ENCODE results near the gene TXNDC17.
"Not testable (repeated sequence)": the region's sequence is repeated elsewhere in the genome, so short reads cannot be mapped to it uniquely, and the experiment has no call there.

TXNDC17 gene

DNA sequence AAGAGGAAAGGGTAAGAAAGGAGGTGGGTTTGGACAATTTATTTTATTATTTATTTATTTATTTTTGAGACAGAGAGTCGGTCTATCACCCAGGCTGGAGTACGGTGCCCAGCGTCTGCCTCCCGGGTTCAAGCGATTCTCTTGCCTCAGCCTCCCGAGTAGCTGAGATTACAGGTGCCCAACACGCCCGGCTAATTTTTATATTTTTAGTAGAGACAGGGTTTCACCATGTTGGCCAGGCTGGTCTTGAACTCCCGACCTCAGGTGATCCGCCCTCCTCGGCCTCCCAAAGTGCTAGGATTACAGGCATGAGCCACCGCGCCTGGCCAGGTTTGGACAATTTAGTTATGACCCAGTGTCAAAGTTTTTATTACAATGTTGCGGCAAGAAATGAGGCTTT is 22.3 kb downstream of the TXNDC17 start:
- not testable (repeated sequence) for DNase-seq

DNA sequence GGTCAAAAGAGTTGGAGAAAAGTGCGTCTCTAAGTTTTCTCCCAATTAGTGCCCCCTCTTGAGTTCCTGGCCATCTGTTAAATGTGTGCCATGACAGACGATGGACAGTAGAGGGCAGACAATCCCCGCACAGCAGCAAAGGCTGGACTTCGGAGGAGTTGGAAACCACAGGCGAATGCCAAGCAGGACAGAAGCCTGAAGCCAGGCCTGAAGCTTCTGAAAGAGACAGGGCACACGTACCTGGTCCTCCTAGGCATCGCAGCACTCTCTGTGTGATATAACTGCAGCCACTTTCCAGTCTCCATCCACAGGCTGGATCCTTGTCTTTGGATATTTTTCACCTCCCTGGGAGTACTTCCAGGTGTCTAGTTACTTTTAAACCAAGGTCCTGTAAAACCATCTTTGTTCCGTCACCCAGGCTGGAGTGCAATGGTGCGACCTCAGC is 25.2 kb downstream of the TXNDC17 start:
- peak; percentile 82 for DNase-seq

DNA sequence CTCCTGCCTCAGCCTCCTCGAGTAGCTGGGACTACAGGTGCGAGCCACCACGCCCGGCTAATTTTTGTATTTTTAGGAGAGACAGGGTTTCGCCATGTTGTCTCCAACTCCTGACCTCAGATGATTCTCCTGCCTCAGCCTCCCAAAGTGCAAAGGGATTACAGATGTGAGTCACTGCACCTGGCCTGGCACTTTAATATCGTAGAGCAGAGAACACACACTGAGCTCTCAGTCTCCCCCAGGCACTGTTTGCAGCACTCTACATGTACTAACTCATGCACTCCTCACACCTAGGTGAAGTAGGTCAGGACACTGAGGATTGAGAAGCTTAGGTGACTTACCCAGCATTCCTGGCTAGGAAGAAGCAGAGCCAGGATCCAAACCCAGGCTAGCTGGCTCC is 25.7 kb downstream of the TXNDC17 start:
- no peak for DNase-seq

DNA sequence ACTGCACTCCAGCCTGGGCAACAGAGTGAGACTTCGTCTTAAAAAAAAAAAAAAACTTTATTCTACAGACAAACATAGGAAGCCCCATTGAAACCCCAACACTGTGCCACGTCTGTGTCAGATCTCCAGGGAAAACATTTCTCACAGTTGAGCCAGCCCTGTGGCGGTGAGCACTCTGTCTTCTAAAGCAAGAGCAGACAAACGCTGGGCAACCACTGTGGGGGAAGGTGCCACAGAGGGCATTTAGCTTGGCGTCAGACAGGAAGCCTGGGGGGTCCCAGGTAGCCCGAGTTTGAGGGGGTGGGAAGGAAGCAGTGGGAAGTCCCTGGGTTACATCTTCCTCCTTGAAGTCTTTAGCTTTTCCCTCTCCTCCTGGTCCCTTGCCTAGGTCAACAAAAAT is 26.7 kb downstream of the TXNDC17 start:
- no peak for DNase-seq

DNA sequence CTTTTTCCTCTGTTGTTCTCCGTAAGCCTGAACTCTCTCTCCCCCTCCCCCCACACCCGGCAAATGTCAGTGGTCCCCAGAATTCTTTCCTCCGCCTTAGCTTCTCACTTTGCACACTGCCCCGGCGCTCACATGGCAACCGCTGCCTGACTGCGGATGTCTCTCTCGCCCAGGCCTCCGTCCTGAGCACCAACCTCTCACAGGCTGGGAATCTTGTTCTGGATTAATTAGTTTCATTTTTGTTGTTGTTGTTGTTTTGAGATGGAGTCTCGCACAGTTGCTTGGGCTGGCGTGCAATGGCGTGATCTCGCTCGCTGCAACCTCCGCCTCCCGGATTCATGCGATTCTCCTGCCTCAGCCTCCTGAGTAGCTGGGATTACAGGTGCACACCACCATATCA is 27.4 kb downstream of the TXNDC17 start:
- DNase-seq = no peak

DNA sequence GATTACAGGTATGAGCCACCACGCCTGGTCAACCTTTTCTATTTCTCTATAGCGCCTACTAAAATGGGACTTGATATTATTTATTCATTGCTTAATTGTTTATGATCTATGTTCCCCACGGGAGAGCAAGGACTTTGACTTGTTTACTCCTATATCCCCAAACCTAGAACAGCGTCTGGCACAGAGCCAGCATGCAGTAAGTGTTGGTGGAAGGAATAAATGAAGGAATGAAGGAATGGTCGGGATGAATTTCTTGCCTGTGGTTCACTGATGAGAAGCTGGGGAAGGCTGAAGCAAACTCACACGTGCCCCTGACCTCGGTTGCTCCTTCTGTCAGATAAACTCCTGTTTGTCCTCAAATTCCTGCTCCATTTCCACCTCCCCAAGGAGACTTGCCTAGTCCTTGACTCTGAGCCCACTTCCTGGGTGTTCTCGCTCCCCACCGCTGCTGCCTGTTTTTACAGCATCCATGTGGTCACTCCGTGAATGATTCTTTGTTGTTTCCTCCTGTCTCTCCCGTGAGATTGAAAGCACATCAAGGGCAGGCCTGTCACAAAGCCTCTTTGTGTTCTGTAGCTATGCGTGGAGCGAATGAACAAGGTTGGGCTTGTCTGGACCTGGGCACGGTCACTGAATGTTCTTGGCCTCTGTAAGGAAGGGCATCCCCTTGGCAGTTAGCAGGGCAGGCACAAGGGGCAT is 28.0 kb downstream of the TXNDC17 start:
- DNase-seq = no peak

DNA sequence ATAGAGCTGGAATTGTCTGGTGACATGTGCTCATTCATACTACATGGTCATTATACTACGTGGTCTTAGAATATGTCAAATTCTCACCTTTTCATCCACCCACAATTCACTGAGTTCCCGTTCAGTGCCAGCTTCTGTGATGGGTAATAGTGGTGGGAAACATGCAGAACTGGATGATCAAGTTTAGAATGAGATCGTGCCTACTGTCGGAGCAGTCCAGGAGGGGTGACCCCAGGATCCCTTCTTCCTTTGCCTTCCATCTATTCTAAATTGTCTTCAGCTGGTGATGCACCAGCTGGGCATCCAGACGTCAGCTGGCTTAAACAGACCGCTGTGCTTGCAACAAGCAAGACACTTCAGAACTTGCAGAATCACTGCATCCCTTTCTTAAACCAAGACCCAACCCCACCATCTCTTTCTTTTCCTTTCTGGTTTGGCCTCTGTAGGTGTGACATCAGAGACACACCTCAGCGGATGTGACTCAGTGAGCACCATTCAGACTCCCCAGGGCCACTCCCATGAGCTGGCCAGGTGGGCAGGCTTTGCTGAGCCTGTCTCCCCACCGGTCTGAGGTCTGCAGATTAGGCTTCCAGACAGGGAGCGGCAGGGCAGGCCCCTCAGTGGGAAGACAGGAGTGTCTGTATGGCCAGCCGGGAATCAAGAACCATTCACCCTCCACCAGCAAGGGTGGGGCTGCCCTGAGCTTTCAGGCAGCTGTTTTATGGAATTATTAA is 28.8 kb downstream of the TXNDC17 start:
- DNase-seq = no peak

DNA sequence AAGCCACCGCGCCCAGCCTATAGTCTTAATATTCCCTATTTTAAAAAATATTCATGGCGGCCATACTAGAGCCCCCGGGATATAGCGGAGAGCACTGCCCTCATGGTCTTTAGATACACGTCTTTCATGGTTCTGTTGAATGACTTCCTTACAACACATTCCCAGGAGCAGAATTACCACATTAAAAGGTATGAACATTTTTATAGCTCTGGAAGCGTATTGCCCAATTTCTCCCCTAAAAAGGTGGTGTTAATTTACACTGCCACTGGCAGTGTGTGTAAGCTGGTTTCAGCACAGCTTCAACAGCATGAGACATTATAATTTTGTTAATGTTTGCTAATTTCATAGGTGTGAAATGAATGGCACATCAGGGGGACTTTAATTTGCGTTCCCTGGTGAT is 29.7 kb downstream of the TXNDC17 start:
- DNase-seq = no peak

DNA sequence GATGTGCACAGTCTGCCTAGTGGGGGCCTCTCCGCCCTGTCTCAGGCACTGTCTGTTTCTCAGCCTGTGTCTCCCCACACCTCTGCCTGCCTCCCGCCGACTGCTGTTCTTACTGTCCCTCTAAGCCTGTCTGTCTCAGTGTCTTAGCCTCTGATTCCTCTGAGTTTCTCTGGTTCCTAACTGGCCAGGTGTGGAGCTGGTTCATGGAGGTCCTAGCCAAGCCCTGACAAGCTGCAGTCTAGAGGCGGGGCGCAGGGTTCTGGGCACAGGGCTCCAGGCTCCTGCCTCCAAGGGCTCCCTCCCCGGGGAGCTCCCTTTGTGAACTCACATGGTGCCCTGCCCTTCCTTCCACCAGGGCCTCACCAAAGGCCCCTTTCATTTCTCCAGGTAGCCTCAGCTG is 30.1 kb downstream of the TXNDC17 start:
- DNase-seq = no peak

DNA sequence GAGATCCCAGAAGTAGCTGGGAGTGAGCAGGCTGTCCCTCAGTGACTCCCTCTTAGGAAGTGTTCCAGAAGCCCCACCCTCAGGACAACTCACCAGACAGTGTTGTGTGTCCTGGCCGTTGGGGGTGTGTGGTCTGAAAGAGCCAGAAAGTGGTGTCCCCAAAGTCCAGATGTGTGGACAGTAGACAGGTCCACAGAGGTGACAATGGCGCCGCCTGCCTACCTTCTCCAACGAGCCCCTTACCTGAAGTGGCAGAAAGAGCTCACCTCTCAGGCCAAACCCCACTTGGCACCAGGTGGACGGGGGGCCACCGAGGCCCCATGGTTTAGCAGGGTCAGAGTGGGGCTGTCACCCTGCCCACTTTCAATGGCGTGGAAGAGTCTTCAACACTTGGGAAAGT is 30.6 kb downstream of the TXNDC17 start:
- DNase-seq = no peak

DNA sequence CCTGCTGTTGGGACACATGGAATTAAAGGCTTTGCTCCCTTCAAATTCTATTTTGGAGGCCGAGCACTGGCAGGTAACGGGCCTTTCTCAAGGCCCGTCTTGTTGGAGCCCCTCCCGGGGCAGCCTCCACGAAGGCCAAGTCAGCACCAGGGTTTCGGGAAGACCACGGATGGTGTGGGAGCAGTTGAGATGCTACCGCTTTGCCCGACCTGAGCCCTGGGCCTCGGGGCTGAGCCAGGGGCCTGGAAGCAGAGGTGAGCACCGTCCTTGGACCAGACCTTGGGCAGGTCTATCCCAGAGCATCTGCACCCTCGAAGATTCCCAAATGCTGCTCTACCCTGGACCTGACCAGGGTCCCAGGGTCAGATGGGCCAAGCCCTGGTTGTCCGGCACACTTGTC is 33.7 kb downstream of the TXNDC17 start:
- DNase-seq = no peak

DNA sequence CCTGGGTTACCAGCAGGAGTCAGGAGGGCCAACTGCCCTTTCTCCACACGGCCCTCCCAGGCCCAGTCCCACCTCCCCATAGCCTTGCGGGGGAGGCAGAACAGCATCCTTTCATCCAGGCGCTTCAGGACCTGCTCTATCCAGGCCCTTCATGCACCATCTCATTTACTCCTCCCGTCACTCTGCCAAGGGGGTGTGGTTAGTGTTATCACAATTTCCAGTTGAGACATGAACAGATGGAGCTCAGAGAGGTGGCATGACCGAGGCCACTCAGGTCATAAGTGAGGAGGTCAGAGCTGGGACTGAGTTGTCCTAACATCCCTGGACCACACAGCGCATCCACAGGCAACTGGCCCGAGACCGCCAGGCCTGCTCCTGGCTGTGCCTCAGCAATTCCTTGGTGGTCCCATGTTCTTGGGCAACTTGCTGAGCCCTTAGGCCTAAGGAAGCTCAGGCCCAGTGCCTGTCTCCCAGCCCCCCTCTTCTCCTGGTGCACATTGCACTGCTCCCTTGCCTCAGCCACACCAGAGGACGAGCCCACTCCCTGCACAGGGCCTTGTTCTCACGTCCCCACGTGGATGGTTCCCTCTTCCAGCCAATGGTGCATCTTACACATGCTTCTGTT is 34.5 kb downstream of the TXNDC17 start:
- no peak for DNase-seq

DNA sequence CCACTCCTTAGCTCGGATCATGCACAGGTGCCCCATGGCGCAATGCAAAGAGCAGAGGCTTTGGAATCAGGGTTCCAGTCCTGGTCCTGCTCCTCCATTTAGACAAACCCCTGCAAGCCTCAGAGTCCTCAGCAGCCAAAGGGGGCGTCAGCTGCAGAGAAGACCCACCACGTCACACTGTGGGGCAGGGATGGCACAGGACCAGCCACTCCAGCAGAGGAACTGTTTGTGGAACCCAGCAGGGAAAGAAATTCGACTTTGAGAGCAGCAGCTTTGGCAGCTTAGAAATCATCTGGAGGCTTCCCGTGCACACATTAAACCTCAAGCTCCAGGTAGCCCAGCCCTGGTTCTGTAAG is 35.9 kb downstream of the TXNDC17 start:
- DNase-seq = no peak

DNA sequence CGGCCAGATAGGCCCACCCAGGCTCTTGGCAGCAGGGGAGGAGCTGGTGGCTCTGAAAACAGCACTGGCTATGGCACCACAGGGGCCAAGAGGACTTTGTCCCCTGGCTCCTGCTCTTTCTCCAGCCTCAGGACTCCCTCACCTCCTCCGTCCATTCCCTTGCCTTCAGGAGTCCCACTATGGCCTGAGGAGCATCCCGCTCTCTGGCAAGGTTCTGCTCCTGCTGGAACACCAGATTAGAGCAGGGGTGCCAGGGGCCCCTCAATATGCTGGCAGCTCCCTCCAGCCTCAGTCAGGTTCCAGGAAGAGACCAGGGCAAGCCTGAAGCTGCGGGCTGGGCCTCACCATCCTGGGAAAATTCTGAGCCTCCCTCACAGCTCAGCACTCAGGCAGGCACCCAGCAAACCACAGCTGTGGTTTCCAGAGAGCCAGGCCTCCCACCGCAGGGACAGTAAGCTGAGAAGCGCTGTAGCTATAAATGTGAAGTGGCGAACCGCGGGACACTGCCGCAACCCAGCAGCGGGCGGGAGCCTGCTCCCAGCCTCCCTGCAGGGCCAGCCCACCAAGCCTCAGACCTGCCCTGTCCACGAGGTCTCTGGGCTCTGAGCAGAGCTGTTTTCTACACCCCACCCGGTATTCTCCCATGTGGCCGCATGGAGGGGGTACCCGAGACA is 36.4 kb downstream of the TXNDC17 start:
- DNase-seq = peak; percentile 50

DNA sequence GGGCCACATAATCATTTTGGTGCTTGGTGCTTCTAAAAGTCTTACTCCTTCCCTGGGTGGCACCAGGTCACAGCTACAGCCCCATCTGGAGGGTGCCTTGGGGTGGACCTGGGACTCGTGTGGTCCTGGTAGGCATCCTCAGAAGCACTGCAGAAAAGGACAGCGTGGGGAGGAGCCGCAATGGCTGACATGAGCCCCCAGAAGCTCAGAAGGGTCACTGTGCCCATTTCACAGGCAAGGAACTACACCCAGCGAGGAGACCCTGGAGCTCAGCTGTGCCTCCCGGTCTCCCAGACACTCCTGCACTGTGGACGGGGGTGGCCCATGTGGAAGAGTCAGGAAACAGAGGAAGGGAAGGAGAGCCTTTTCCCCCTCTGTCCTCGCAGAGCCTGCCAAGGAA is 37.1 kb downstream of the TXNDC17 start:
- DNase-seq = no peak

DNA sequence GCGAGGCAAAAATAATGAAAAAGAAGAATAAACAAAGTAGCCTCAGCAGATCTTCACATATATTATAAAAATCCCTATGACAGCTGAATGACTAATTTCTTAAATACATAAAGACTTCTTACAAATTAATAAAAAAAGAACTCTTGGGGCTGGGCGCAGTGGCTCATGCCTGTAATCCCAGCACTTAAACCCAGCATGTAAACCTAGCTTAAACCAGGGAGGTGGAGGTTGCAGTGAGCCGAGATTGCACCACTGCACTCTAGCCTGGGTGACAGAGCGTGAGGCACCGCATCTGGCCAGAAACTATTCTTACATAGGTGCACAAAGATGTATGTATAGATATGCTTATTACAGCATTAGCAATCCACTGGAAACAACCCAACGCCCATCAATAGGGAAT is 38.4 kb downstream of the TXNDC17 start:
- DNase-seq = no peak

DNA sequence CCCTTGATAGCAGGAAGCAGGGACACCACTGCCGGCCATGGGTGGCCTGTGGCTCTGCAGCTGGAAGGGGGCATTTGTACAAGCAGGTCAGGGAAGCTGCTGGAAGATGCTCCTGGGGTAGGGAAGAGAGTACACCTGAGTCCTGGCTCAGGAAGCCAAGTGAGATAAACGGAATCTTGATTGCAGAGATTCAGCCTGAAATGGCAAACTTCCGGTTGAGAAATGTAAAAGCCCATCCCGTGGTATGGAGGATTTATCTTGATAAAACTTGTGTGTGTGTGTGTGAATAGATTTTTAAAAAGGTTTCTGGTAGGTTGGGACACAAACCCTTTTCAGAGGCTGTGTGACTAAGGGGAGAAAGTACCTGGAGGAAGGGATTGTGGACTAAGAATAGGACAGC is 40.3 kb downstream of the TXNDC17 start:
- DNase-seq = no peak

DNA sequence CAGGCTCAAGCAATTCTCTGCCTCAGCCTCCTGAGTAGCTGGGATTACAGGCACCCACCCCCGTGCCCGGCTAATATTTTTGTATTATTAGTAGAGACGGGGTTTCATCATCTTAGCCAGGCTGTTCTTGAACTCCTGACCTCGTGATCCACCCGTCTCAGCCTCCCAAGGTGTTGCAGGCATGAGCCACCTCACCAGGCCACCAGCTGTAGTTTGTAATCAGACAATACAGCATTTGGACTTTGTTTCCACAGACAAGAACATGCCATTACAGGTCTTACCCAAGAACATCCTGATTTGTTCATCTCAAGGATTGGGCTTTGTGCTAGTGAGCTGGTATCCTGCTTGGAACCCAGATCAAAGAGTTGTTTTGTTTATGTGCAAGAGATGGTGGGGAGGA is 40.8 kb downstream of the TXNDC17 start:
- no peak for DNase-seq

DNA sequence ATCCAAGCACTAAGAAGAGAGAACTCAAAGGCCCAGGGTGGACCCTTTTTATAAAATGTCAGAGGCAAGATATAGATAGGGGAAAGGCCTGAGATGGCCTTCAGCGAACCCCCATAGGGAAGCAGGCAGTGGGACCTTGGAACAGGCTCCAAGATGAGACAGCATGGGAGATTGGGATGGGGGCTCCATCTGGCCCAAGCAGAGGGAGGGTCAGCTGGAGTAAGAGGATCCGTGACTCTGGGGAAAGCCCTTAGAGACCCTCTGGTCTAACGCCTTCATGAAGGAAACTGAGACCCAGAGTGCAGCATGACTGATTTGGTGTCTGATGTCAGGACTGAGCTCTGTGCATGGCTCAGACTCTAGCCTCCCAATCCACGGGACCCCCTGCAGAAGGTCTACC is 41.5 kb downstream of the TXNDC17 start:
- DNase-seq = no peak

DNA sequence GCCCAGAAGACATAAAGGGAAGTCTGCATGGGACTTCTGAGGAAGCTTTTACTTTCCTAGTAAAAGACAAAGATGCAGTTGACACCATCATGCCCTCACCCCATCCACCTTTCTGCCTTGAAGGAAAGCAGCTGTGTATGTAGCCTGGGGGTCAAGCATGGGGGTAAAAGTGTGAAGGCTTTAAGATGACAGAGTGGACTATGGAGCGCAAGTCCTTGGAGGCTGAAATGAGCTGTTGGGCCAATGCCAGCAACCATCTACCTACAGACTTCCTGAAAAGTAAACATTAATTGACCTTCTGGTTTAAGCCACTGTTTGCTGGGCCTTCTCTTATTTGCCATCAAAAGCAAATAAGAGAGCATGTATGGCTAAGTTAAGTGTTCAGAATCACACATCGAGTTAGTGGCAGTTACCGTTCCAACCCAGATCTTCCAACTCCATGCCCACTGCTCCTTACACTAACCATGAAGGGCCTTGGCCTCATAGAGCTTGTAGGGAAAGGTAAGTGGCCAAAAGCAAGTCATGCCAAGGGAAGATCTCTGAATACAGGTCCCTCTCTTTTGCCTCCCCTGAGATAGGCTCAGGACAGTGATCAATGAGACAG is 42.3 kb downstream of the TXNDC17 start:
- DNase-seq = no peak

DNA sequence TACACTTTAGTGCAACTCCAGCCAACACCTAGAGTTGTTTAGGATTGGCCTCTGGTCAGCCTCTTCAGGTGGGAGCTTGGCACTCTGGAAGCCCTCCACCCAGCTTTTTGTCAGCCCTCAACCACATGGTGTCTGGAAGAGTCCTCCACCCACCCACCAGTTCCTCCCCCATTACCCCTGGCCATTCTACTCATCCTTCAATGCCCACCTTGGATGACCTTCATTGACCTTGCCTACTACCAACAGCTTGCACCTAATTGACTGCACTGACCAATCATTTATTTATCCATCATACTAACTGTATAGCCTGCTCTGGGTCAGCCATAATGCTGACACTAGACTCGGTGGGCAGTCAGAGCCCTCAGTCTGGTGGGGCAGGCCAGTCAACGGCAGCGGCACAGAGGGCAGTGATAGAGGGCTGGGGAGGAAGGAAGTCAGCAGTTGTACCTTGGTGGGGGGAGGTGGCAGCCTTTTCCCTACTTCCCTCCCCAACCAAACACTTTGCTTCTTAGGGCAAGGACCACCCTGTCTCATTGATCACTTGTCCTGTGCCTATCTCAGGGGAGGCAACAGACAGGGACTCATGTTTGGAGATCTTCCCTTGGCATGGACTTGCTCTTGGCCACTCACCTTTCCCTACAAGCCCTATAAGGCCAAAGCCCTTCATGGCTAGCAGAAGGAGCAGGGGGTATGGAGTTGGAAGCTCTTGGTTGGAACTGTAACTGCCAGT is 43.0 kb downstream of the TXNDC17 start:
- DNase-seq = no peak

DNA sequence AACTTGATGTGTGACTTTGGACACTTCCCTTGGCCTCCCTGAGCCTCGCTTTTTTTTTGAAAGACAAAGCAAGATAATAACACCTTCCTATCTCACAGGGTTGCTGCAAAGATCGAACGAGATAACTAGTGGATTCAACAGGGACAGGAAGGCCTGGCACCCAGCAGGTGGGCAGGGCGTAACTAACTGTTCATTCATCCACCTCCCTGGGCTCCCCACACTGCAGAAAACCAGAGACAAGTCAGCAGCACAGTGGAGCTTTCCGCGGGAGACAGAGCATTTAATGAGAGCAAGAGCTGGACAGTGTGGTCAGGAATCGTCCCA is 43.6 kb downstream of the TXNDC17 start:
- DNase-seq = no peak

Data from fibroblast of skin of scalp (primary cell).